DMS79 (cell line): ENCODE results near the gene RASSF8.

Experiments
- DNase-seq: peaks from one replicate; lab custom pipeline; 2025; lab: John Stamatoyannopoulos, UW

The RASSF8 gene, protein sequence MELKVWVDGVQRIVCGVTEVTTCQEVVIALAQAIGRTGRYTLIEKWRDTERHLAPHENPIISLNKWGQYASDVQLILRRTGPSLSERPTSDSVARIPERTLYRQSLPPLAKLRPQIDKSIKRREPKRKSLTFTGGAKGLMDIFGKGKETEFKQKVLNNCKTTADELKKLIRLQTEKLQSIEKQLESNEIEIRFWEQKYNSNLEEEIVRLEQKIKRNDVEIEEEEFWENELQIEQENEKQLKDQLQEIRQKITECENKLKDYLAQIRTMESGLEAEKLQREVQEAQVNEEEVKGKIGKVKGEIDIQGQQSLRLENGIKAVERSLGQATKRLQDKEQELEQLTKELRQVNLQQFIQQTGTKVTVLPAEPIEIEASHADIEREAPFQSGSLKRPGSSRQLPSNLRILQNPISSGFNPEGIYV

DNA sequence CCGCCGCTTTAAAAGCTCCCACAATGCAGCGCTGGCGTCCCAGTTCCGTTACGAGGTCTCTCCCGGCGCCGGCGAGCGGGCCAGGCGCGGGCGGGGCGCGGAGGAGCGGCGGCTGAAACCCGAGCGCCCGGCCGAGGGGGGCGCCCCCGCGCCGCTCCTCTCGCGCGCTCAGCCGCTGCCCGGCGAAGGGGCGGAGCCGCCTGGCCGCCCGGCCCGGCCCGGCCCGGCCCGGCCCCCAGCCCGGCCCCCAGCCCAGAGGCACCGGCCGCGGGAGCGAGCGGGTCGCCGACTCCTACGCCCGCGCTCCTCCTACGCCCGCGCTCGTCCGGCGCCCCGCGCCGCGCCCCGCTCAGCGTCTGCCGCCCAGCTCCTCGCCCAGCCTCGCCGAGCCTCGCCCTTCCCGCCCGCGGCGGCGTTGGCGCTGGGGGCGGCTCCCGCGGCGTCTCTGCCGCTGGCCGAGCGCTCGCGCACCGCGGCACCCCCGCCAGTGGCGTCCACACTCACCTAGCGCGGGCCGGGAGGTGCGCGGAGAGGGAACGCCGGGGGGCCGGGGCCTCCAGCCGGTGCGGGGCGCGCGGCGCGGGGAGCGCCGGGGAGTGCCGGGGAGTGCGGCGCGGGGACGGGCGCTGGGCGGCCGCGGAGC is at the start of gene RASSF8:
Gene RASSF8, plus strand, starts transcription at position 255 of the 643 bp plus-strand sequence. CDS start 96,662 bp downstream, outside the sequence.
- DNase-seq, result no peak

DNA sequence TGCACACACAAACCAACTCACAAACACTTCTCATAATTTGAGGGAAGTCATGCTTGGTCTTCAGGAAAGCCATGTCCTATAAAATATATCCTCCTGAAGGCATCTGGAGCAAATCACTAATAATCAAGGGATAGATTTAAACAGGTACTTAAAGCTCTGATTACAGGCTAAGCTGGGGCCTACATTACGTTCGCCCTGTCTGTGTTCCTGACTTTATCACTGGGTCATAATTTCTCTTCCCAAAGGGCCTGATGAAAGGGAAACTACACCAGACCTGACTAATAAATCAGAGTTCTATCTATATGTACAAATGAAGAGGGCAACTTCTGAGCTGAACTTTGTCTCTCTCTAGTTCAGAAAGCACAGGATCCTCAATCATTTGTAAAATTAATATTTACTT is 43.9 kb upstream of the RASSF8 start:
- DNase-seq, result no peak

DNA sequence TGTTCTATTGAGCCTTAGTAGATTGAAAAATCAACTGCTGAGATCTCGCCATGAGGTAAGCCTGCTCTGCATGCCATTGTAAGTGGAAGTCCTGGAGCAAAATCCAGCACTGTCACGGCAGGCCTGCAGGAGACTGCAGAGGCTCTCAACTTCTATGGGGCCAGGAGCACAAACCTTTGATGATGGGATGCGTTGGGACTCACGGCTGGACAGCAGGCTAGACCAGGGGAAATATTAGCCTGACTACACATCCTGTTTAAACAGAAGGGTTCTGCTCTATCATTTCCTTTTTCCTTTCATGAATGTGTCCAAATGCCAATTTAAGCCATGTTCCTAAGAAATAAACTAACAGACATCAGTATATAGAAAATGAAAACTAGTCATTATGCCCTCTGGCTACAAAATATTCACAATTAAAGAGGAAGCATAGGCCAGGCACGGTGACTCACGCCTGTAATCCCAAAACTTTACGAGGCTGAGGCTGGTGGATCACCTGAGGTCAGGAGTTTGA is 33.9 kb upstream of the RASSF8 start:
- no peak for DNase-seq

DNA sequence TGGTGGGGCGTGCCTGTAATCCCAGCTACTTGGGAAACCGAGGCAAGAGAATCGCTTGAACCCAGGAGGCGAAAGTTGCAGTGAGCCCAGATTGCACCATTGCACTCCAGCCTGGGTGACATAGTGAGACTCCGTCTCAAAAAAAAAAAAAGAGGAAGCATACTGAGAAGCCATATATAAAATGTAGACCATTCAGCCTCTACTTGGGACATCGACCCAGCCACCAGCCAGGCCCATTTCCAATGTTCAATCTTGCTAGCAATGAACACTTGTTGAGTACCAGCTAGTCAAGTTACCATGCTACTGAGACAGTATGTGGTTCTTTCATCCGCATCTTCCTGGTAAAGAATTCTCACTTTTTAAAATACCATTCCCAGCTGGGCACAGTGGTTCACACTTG is 33.4 kb upstream of the RASSF8 start:
- DNase-seq, result no peak

DNA sequence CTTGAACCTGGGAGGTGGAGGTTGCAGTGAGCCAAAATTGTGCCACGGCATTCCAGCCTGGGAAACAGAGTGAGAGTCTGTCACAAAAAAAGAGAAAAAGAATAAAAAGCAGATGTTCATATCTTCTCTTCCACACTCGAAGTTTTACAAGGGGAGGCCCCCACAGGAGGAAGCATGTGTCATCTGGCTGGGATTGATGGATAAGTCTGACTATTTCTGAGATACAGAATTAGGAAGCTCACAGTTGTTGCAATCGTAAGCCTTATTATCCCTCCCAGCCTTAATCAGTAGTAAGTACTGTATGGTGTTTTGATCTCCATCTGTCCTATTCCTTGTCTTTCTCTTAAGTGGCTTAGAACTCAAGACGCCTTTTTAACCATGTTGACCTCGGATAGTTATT is 31.9 kb upstream of the RASSF8 start:
- DNase-seq, result no peak

DNA sequence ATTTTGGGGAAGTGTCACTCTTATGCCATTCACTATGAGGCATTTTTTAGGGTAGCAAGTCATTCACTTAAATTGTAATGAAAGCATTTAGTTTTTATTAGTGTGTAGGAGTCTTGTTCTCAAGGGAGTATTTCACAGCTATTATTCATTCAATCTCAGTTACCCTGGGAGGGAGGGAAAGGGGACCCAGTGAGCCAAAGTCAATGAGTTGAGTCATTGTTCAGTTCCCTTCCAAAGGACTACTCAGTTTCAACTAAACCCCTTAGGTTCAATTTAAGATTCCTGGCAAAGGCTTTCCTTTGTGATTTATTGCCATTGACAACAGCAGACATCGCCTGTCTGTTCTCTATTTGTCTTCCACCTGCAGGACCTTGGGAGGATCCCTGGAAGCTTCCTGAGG is 29.3 kb upstream of the RASSF8 start:
- DNase-seq, result no peak

DNA sequence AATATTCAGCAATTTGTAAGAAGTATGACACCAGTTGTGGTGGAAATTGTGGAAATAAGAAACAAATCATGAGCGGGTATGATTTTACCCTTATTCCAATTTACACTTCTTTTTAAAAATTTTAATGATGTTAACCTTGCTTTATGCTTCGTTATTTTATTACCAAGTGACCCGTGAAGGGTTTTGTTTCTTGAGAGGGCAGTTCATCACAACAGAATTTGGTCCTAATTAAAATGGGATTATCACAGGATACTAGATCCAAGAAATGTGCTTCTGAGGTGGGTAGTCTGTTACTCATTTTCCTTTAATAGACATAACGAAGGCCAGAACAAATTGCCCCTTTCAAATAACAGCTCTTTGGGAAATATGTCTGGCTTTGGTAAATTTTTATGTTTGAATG is 25.5 kb upstream of the RASSF8 start:
- DNase-seq, result no peak

DNA sequence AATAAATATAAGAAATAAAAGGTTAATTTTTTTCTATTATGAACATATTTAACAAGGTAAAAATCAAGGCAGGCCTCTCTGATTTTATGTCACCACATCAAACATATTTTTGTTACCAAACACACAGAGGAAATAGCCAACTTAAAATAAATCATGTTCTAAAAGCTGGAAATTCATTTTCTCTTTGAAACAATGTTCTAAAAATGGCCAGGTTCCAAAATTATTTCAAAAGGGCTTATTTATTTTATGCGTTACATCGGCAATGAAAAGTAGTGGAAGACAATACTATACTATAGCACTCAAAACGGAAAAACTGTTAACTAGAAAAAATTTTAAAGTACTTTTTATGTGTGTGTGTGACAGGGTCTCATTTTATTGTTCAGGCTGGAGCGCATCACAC is 24.0 kb upstream of the RASSF8 start:
- DNase-seq, result no peak

DNA sequence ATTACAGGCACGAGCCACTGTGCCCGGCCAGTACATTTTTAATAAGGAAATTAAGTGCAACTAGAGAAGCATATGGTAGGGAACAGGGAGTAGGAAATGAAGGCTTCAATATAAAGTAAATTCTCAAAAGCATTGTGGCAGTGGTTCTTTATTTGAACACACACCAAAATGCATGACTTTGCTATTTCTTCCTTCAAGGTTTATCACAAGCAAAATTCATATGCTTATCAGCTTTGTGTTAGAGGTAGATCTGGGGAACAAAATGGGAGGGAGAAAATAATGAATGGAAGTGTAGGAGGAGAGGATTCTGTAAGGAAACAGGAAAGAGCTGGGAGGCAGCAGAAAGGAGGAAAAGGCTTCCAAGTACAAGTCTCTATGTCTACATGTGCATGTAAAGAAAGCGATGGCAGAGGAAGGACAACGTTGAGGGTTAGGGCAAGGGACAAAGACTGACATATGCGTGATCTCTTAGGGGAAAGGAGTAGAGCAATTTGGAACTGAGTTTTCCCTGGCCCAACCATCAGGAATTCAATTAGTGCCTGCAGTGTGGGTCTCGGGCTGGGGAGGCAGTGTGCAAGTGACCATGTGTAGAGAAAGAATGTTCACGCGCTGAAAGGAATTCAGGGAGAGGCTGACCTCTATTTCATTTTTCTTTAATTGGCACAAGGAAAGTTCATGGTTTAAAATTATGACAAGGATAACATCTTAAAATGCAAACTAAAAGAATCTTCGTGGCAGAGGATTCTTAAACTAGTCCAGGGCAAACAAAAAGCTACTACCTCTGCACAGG is 22.9 kb upstream of the RASSF8 start:
- DNase-seq, result no peak

DNA sequence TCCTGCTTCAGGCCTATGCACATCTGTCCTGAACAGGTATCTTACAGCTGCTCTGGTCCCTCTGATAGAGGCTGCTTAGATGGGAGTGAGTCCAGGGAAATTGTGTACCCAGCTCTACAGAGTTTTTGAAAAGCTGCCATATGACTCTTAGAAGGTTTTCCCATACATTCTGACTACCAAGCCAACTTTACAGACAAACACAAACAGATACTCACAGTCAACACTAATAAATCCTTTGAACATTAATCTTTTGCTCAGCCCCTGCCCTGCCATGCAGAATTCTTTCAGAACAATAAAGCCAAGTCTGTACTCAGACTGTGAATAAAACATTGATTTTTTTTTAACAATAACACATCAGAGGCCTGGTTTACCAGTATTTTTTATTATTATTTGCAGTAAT is 21.4 kb upstream of the RASSF8 start:
- DNase-seq, result no peak

DNA sequence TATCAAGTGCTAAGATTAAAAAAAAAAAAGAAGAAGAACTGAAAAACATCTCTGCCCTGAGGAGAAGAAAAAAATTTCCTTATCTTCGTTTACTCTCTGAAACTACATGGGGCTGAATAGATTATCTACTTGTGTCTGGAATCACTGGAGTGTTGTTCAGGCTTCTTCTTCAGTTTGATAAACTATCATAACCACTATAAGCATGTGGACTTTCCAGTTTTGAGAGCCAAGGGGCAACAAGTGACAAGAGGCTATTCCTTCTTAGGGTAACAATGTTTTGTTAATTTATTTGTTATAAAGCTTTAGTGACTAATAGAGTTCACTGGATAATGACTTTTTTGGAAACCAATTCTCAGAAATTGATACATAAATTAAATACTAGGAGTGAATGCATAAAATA is 19.9 kb upstream of the RASSF8 start:
- no peak for DNase-seq

DNA sequence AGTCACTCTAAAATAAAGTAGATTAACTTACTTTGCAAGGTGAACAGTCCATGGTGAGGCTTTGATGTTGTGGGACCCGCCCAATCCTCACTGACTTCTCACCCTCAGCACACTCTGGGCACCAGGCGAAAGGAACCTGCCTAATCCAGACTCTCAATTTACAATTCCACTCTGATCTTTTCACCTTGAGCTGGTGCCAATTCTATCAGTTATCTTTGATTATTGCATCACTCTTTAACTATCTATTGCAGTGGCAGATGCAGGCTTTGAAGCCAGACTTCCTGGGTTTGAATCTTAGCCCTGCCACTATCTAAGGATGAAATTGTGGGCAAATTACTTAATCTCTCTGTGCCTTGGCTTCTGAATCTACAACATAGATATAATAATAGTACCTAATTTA is 18.9 kb upstream of the RASSF8 start:
- DNase-seq, result no peak

DNA sequence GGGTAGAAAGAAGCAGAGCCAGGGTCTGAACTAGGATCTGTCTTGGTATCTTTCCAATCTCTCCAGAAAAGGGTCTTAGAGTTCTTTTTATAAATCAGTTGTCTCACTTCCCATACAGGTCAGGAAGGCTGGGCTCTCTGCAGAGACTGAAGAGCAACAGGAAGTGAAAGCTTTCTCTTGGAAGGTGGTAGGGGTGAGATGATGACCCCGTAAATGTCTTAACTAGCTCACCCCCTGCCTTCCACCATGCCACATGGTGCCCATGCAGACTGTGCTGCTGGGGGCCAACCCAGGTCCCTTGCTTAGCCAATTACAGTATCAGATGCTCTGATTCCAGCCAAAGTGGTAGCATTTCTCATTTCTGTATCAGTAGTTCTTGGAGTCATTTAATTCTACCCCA is 17.6 kb upstream of the RASSF8 start:
- no peak for DNase-seq

DNA sequence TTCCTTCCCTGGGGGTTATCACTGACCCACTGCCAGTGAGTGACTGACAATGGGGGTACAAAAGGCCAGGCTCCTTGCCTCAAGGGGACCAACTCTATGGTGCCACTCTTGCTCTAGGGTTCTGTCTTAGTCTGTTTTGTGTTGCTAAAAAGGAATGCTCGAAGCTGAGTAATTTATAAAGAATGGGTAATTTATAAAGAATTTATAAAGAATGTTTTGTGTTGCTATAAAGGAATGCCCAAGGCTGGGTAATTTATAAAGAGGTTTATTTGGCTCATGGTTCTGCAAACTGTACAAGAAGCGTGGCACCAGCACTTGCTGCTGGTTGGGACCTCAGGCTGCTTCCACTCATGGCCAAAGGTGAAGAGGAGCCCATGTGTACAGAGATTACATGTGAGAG is 15.8 kb upstream of the RASSF8 start:
- no peak for DNase-seq

DNA sequence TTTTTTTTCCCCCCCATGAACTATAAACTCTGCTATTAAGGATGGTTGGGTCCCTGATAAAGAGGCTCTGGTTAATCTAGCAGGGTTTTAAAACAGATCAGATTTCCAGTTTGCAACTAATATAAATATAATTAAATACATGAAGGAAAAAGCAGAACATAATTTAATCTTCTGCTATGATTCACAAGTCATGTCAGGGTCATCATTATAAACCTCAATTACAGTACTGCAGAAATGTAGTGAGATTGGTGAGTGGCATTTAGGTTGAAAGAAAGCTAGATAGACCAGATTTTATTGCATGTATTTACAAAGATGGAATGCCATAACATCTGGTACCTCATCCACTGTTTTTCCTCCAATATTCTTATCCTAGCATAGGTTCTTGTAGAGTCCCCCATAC is 14.5 kb upstream of the RASSF8 start:
- no peak for DNase-seq

DNA sequence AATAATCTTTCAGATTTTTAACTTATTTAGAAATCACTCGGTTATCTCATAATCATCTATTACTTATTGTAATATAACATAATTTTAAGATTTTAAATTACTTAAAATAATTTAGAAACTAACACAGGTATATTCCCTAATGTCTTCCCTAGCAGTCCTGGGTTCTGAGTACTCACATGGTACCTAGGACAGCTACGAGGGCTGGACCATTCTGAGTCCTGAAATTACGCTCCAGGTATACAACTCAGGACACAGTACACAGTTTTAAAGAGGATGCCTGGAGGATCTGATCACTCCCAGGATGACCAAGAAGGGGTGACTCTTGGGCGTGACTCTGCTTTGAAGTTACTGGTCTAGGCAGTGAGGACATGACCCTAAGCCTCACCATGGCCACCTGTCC is 9.1 kb upstream of the RASSF8 start:
- no peak for DNase-seq

DNA sequence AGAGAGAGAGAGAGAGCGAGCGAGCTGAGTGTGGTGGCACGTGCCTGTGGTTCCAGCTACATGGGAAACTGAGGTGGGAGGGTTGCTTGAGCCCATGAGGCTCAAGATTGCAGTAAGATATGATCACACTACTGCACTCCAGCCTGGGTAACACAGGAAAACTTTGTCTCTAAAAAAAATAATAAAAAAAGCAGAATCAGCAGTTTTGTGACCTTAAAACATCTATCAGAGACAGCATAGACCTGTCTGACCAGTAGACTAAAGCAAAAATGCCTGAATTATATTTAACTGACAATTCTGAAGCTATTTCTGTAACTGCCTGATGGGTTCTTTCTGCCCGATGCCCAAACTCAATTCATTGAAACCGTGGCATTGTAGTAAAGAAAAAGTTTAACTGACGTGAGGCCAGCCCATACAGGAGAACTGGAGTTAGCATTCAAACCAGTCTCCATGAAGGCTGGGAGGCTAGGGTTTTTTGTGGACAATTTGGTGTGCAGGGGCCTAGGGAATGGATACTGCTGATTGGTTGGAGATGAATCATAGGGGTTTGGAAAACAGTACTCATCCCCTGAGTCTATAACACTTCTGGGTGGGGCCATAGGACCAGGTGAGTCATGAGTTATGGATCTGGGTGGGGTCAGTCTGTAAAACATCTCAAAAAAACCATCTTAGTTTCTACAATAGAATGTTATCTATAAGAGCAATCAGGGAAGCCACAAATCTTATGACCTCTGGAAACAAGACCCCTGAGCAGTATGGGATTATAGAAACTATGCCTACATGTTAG is 8.0 kb upstream of the RASSF8 start:
- no peak for DNase-seq

DNA sequence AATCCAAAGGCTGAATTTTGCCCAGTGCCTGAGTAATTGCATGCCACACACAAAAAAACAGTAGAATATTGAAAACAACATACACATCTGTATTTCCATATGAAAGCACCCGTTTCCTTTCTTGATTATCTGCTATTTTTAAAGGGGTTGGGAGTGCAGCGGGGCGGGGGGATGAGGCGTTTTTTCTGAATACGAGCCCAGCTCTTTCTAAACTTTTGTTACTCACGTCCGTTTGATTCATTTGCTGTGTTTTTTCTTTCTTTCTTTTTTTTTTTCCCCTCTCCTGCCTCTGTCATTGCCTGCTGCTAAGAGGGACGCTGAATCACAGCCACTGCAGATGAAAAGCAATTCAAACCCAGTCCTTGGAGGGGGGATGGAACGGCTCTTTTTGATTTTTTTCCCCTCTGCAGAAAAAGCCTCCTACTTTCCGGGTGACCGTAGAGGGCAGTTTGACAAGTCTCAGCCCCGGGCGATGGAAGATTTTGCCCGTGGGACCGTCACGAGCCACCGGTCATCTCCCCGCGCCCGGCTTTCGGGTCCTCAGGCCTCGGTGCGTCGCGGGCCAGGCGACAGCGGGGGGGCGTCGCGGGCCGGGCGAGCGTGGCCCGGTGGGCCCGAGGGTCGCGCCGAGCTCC is 572 bp upstream of the RASSF8 start:
- DNase-seq, result no peak

DNA sequence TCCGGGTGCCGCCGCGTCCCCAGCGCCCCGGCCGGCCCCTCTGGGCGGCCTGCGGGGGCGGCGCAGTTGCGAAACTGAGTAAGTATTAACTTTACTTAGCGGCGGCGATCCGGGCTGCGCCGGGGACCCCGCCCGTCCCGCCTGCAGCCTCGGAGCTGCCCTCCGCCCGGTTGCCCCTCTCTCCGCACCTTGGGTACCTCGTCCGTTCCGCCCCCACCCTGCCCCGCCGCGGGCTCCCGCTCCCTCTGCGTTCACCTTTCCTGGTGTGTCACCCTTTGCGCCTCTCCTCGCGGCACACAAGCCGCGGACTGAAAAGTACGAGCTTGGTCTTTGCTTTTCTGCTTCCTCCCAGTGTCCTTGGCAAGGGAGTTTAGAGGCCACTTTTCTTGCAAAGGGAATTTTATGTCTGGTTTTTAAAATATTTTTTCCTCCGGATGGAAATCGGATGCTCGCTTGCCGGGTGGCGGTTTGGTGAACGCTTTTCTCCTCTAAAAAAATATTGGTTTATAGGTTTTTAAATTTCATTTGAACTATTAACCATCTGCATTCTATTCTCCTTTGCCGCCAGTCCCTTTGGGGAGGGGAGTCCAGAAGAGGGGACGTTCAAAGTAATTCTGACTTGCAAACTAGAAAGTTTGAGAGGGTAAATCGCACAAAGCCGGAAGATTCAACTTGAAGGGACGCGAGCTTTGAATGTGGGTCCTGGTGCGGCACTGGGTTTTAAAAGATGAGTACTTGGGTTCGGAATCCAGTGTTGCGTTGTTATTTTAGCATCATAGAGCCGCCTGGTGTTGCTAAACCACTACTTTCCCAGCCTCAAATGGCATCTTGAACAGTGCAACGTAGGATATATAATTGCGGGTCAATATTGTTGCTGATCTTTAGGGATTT is 834 bp downstream of the RASSF8 start:
- no peak for DNase-seq

DNA sequence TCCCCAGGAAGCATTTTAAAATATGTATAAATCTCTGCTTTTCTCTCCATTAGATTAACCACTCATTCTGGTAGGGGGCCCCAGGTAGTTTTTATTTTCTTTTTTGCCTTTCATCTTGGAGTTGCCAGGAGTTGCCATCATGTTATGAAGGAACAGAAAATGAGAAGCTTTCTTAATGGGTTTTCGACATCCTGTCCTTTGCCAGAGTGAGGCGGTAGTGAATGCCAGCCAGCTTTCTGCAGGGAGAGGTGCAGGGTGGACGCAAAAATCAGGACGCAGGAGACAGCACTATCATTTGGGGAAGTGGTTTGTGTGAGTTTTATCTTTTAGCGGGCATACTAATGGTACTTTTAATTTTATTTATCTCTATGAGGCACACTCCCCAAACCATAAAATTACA is 1.7 kb downstream of the RASSF8 start:
- no peak for DNase-seq
